GM19099 (cell line): ENCODE results near the gene MCC.

Experiments used
- POLR2A ChIP-seq: IDR thresholded peaks from 3 replicates; pipeline ENCODE4 v1.6.1; 2011; ENCODE audit warnings: low read depth; ENCODE audit not compliant: insufficient read length; ENCODE audit errors: extremely low read depth

The MCC gene

DNA sequence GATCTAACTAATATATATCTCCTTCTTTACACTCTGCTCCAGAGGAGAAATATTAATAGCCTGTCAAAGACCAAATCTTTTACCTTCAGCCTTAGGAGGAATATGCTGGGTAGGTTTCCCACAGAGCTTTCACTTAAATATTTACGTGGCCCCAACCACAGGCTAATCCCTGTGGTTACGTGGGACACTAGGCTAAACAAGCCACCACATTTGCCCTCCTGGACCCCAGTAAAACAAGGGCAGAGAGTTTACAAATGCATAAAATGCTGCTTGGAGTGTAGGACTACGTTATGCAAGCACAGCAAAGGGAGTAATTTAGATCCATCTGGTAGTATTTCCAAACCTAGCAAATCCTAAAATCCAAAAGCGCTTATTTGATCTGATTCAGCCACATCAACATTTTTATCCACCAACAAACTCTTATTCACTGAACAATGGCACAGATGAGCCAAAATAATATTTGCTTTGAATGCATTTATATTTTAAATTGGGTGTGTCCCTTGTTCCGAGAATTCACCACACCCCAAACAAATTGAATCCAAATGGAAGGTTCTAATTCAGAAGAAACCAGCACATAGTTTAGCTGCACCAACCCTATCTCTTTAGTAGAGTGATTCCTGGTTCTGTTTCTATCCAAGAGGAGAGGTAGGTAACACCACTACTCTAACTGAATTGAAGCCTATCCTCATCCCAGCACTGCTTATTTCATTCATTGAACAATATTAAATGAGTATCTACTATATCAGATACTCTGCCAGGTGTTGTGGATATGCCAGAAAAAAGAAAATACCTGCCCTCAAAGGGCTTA lies 232.5 kb downstream of the MCC start:
- TF ChIP-seq POLR2A: no peak

DNA sequence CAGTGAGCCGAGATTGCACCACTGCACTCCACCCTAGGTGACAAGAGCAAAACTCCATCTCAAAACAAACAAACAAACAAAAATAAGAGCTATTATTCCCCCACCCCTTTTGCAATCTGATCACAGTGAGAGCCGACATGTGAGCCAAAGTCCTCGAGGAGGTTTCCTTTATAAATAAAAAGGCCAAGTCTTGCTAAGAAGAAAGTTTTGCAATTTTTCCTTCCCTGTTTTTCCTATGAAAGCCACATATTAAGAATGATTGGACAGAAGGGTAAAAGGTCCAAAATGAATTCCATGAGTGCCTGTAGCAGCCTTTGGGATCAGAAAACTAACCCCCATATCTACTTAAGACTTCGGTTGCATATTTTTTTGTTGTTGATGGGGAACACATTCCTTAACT lies 233.1 kb downstream of the MCC start:
- TF ChIP-seq POLR2A: no peak

DNA sequence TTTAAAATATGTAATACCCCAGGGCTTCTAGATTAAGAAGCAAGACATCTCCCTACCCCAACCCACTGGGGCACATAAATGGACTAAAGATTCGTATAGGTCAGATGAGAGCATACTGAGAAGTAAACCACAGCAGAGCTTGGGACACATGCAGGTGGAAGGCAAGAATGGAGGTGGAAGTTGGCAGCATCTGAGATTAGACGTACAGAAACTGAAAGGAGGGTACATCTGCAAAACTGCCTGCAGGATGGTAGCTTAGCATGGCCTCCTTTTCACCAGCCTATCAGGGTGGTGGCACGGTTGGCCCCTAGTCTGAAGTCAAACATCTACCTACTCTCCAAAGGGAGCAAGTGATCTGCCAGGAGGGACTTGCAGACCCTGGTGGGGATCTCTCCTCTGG lies 235.2 kb downstream of the MCC start:
- TF ChIP-seq POLR2A: no peak

DNA sequence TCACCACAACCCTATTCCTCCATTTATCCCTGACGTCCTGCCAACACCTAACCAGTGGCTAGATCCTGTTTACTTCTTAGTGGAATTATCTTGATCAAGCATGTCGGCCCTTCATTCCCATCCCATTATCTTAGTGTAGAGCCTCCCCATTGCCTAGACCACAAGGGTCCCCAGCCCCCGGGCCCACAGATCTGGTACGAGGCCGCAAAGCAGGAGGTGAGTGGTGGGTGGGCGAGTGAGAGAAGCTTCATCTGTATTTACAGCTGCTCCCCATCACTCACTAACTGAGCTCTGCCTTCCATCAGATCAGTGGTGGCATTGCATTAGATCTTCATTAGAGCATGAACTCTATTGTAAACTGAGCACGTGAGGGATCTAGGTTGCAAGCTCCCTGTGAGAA lies 236.2 kb downstream of the MCC start:
- no peak for TF ChIP-seq POLR2A

DNA sequence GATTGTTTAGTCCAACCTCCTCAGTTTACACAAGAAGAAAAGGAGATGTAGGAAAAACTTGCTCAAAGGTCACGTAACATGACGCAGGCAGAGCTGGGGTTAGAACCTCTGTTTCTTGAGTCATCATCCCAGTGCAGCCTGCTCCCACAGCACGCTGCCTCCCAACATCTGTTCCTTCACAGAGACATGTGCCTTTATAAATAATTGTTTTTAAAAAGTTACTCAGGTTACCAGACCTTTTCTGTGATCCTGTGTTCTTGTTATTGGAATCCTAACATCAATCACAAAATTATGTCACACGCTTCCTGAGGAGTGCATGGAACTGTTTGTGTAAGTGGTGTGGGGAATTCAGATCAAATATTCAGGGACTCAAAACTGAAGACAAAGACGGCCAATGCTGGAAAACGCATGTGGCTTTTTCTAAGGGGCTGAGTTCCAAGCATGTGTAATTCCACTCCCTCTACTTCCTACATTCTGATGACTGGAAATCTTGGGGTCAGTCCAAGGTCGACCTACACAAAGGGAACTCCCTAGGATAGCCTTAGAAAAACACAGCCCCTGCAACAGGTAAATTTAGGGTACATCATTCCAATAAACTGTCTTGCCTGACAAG lies 237.8 kb downstream of the MCC start:
- TF ChIP-seq POLR2A: no peak

DNA sequence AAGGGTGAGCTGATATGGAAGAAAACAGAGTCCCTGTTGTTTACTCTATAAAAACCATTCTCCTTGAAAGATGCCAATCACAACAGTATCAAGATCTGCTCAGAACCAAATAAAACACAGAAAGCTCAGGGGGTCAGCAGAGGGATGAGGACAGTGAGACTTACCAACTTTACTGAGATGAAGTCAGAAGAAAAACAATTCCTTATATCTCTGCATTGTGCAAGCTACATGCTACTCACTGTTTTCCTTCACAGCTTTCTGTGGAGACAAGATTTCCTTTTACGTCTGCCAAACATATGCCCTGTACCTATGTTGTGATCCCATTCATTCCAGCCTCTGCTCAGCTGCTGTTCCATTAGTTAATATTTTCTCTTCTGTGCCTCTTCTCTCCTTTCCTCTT lies 239.0 kb downstream of the MCC start:
- TF ChIP-seq POLR2A: no peak

DNA sequence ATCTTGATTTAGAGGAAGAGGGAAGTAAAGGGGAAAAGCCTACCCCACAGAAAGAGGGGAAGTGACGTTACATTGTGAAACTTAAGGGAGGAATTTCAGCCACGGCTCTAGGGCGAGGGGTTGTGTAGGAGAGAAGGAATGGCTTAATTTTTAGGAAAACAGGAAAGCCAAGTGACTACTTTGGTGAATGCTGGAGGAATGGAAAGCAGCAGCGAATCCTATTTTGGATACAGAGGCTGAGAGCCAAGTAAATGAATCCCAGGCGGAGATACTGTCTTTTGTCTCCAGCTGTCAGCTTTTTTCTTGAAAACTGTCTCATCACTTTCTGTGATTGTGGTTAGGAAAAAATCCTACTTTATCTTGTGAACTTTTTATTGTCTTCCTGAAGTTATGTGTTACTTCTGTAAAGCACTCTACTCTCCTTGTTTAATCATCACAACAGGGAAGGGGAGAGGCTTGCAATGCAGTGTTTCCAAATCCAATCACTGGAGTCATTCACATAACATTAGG lies 241.8 kb downstream of the MCC start:
- no peak for TF ChIP-seq POLR2A

DNA sequence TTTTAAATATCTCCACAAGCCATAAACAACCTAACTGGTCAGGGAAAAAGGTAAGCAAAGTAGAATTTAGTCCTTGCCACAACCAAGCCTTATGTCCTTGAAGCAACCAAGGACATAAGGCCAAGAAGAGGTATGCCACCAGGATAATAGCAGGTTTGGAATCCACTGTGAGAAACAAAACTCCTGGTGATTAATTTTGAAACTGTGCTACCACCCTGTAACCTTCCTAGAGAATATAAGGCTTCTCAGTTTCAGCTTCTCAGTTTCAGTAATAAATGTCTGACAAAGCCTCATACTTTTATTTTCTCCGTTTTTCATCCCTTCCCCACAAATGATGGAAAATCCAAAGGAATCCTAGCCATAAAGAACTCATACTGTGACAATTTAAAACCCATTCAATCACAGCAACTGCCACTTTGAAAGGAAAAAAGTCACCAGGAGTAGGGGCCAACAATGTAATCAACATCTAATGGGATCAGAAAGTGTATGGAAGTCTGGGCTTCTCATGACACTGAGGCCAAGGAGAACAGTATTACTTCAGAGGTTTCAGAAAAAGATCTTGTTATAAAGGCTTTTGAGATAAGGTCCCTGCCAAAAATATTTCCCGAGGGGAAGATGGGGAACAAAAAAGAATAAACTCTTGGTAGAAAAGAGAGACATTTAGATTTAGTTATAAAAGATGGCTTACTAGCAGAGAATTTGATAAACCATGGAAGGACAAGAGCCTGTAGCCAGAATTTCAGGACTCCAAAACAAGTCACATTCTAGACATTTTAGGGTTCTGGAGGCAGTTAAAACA lies 242.6 kb downstream of the MCC start:
- no peak for TF ChIP-seq POLR2A

DNA sequence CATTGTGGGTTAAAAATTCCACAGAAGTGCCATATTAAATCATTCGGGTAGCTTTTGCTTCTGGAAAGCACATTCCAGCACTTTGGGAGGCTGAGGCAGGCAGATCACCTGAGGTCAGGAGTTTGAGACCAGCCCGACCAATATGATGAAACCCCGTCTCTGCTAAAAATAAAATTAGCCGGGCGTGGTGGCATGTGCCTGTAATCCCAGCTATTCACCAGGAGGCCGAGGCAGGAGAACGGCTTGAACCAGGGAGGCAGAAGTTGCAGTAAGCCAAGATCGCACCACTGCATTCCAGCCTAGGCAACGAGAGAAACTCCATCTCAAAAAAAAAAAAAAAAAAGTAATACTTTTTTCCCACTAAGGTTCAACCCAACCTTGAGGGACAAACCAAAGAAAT lies 243.3 kb downstream of the MCC start:
- TF ChIP-seq POLR2A: no peak

DNA sequence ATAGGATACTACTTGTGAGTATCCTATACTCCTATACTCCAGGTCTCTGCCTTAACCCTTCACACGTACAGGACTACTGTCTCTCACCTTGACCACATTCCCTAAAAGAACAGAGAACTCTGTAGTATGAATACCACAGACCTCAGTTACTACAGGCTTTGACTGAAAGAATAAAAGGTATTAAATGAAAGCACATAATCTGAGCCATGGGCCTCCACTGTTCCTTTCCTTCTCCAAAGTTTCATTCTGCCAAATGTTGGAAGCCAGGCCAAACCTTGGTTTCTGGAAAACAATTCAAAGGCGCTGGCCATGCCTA lies 244.9 kb downstream of the MCC start:
- no peak for TF ChIP-seq POLR2A

DNA sequence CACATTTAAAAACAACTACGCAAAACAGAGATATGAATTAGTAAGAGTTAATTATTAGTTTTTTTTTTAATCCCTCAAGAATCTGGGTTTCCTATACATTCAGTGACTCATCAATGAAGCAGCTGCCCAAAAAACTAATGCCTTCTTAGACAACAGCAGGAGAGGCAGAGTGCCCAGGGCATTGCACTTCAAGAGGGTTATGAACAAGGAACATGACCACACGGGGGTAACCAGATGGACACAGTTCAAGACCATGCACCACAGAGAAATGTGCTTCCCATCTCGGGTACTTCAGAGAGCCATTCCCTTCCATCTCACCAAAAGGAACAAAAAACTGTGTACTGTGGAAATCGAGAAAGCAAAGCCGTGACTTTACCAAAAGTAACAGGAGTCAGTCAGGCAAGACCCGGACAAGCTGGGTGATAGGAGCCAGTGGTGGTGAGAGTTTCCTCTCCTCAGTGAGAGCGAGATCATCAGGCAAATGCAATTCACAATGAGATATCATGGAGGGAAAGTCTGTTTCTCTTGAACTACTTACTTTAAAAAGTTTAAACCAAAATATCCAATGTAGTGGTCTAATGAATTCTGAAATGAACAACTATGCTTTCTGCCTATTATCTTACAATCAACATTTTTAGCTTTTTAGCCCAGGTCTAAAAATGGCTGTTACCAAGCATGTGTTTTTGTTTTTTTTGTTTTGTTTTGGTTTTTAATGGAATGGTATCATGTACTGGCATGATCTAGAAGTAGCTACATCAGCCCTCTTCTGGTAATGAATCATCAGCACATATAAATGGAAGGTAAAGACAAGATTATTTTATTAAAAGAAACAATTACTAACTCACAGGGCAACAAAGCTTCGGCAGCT lies 245.5 kb downstream of the MCC start:
- TF ChIP-seq POLR2A: no peak

DNA sequence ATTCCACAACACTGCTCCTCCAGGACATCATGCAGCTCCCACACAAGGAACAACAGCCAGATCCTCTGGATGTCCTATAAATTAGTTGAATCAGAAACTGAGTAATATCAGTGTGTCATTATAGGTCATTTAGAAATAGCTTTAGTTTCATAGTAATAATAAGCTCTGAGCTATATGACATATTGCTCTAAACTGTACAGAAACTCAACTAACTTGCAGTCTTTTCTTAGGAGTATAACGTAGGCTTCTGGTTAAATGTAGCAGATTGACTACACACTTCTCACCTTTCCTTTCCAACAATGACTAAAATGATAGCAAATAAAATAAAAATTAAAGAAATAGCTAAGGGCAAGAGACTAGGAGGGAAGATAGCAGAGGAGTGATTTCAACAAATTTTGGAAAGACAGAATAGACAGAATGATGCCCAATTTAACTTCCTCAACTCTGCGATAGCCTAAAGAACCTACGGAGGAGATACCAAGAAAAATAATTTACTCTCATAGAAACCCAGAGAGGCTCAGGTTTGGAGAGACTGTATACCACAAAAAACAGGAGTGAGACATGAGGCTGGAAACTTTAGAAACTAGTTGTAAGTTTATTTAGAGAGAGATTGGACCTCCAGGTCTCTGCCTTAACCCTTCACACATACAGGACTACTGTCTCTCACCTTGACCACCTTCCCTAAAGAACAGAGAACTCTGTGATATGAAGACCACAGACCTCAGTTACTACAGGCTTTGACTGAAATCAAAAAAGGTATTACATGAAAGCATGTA lies 247.1 kb downstream of the MCC start:
- no peak for TF ChIP-seq POLR2A

DNA sequence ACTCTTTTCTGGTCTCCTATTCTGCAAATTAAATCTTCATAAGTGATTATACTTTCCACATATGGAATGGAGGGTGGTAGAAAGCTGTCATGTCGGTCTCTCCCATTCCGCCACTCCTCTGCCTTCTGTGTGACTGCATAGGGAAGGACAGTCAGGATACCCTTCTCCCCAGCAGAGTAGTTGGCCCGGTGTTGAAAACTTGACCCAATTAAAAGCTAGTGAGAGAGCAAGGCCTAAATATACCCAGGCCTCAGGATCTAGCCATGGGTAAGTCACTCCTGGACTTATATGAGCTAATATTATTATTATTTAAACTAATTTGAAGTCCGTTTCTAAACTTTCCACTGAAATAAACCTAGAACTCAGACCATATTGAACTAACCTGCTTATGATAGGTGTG lies 248.2 kb downstream of the MCC start:
- TF ChIP-seq POLR2A: no peak

DNA sequence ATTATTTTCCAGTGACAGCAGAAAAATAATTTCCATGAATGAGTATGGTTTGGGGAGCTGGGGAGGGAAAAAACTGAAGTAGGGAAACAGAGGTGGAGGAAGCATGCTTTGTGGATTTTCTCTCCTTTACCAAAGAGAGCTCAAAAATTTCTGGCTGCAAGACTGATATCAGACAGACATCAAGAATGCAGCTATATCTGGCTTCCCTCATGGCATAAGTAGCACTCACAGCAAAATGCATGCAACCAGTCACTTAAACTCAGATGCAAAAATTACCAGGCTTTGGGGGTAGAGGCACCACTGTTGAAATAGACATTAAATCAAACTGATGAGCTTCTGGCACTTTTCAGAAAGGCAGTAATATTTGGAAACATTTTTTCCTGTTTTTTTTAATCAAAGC lies 250.4 kb downstream of the MCC start:
- no peak for TF ChIP-seq POLR2A
